ENCODE data around the gene HYAL3.

DNA sequence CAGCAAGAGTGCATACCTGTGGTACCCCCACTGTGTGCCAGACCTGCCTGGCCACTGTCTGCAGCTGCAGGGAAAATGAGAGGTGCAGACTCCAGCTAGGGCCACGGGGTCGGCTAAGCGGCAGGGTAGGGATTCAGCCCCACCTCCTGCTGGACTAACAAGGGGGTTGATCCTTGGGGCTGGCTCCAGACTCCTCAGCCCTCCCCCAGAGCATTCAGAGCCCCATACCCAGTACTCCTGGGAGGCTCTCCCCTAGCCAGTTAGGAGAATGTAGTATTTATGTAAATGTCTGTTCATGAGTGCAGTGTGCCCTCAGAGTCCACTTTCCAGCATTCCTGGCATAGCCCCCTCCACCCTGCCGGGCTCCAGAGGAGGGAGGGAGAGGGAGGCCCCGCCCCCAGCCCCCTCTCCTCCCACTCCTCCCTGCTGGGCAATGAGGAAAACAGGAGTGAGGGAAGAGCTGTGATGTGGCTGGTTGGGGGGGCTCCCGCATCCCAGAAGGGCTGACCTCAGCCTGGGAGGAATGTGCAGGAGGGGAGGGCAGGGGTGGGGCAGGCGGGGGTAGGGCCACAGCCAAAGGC, 34.7 kb downstream of the HYAL3 start:
- no peak for TF ChIP-seq CTCF (IDR thresholded peaks at IDR 0.05; ENCODE audit: borderline replicate concordance, extremely low read depth, low read length, poor library complexity, severe bottlenecking)
- TF ChIP-seq EZH2 (IDR thresholded peaks at IDR 0.05; ENCODE audit: borderline replicate concordance, low read depth, low read length, severe bottlenecking), result no peak

Measured in DND-41 (cell line).